Measurements from ENCODE around the gene CPB1. TPM values are rescaled to one million over a fixed set of nuclear protein-coding genes. Genes with fewer than 3 reads are reported as not detected.
"Not testable (repeated sequence)": the region's sequence is repeated elsewhere in the genome, so short reads cannot be mapped to it uniquely, and the experiment has no call there.

Gene CPB1
- total RNA-seq: not detected in 2 replicates

DNA sequence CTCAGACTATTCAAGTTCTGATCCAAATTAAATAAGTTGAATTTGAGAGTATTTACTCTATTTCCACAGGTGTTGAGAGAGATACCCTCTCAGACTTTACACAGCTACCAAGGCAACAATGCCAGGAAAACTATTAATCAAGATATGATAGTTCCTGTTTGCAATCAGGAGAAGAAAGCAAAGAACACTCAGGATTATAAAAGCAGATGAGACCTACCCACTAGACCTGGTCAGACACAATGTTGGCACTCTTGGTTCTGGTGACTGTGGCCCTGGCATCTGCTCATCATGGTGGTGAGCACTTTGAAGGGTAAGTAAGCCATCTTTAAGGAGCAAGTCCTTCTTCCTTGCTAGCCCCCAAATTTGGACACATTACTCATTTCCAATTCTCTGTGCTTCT lies at the start of gene CPB1:
CPB1 (plus strand) TSS at position 227 of the 400 bp plus-strand sequence; CDS start at position 240, 13 bp downstream.
- no peak for ATAC-seq (ENCODE audit: low read depth)
- H3K36me3 Mint-ChIP-seq (ENCODE audit: low read depth): no peaks in the 10 kb centered on the region
- ChIA-PET POLR2A (no interaction called here), CTCF (no interaction called here)
- H3K4me1 Mint-ChIP-seq: no peaks in the 10 kb centered on the region
- no peak for DNase-seq
- no peak within 1 kb of the TSS for H3K27ac Mint-ChIP-seq
- intact Hi-C loops (cut with micrococcal nuclease): no loop called here
- TF ChIP-seq, protein P1, sequence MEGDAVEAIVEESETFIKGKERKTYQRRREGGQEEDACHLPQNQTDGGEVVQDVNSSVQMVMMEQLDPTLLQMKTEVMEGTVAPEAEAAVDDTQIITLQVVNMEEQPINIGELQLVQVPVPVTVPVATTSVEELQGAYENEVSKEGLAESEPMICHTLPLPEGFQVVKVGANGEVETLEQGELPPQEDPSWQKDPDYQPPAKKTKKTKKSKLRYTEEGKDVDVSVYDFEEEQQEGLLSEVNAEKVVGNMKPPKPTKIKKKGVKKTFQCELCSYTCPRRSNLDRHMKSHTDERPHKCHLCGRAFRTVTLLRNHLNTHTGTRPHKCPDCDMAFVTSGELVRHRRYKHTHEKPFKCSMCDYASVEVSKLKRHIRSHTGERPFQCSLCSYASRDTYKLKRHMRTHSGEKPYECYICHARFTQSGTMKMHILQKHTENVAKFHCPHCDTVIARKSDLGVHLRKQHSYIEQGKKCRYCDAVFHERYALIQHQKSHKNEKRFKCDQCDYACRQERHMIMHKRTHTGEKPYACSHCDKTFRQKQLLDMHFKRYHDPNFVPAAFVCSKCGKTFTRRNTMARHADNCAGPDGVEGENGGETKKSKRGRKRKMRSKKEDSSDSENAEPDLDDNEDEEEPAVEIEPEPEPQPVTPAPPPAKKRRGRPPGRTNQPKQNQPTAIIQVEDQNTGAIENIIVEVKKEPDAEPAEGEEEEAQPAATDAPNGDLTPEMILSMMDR (IDR thresholded peaks at IDR 0.05): no peak
- peaks cover 2% of the 10 kb centered on the region for H3K27me3 Mint-ChIP-seq
- H3K4me3 Mint-ChIP-seq: no peak within 1 kb of the TSS
- H3K9me3 Mint-ChIP-seq: no peaks in the 10 kb centered on the region

DNA sequence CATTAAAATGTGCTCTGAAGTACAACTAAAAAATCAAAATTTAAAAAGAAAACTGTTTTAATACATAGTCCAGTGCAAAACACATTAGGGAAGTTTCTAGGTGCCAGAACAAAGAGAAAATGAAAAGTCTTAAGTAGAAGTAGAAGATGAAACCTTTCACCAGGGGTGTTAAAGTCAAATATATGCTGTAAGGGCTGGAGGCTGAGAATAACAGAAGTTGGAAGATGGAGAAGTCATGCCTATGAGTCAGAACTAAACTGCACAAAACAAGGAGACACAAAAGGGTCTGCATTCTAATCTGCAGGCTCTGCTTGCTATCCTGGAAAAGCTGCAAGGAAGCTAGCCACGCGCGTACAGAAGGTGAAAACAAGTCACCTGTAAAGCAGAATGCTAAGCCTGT lies 48.7 kb upstream of the CPB1 start:
- no peaks in the 10 kb centered on the region for H3K36me3 Mint-ChIP-seq (ENCODE audit: low read depth)
- intact Hi-C loops (cut with micrococcal nuclease): no loop called here
- DNase-seq (no peak), ATAC-seq (ENCODE audit: low read depth) (no peak)
- H3K27ac Mint-ChIP-seq: no peak overlapping the region
- H3K9me3 Mint-ChIP-seq: peaks cover 2% of the 10 kb centered on the region
- no peak overlapping the region for H3K4me3 Mint-ChIP-seq
- POLR2A ChIA-PET: no interaction called here
- TF ChIP-seq, protein P1 (IDR thresholded peaks at IDR 0.05): no peak
- H3K27me3 Mint-ChIP-seq: no peaks in the 10 kb centered on the region
- no peaks in the 10 kb centered on the region for H3K4me1 Mint-ChIP-seq
- CTCF ChIA-PET: no interaction called here

DNA sequence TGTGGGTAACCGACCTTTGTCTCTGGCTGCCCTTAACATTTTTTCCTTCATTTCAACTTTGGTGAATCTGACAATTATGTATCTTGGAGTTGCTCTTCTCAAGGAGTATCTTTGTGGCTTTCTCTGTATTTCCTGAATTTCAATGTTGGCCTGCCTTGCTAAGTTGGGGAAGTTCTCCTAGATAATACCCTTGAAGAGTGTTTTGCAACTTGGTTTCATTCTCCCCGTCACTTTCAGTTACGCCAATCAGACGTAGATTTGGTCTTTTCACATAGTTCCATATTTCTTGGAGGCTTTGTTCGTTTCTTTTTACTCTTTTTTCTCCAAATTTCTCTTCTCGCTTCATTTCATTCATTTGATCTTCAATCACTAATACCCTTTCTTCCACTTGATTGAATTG lies 42.6 kb upstream of the CPB1 start:
- H3K4me1 Mint-ChIP-seq; POLR2A ChIA-PET; H3K27me3 Mint-ChIP-seq; ATAC-seq (ENCODE audit: low read depth); H3K36me3 Mint-ChIP-seq (ENCODE audit: low read depth); intact Hi-C loops (cut with micrococcal nuclease); H3K4me3 Mint-ChIP-seq; H3K27ac Mint-ChIP-seq; H3K9me3 Mint-ChIP-seq; CTCF ChIA-PET; DNase-seq: not testable (repeated sequence)

DNA sequence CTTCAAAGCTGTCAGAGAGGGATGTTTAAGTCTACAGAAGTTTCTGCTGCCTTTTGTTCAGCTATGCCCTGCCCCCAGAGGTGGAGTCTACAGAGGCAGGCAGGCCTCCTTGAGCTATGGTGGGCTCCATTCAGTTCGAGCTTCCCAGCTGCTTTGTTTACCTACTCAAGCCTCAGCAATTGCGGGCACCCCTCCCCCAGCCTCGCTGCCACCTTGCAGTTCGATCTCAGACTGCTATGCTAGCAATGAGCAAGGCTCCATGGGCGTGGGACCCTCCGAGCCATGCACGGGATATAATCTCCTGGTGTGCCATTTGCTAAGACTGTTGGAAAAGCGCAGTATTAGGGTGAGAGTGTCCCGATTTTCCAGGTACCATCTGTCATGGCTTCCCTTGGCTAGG lies 41.5 kb upstream of the CPB1 start:
- intact Hi-C loops (cut with micrococcal nuclease); CTCF ChIA-PET; POLR2A ChIA-PET; H3K4me3 Mint-ChIP-seq; DNase-seq; H3K36me3 Mint-ChIP-seq (ENCODE audit: low read depth); H3K4me1 Mint-ChIP-seq; H3K27me3 Mint-ChIP-seq; ATAC-seq (ENCODE audit: low read depth); H3K9me3 Mint-ChIP-seq; H3K27ac Mint-ChIP-seq: not testable (repeated sequence)

DNA sequence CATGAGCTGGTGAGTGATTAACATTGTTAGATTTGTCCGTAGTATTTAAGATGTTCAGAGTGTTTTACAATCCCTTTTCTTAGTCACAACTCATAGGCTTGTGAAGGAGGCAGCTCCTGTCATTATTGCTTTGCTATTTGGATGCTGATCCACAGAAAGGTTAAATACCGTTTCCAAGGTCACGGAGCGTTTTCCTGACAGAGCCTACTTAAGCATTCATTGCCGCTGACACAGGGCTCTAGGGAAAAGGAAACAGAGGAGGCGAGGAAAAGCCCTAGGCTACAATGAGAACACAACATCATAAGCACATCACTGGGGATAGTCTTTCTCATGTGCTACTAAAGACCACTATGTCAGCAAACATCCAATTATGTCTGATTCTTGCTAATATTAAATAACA lies 38.5 kb upstream of the CPB1 start:
- H3K4me1 Mint-ChIP-seq: no peaks in the 10 kb centered on the region
- no peak for DNase-seq
- intact Hi-C loops (cut with micrococcal nuclease): no loop called here

DNA sequence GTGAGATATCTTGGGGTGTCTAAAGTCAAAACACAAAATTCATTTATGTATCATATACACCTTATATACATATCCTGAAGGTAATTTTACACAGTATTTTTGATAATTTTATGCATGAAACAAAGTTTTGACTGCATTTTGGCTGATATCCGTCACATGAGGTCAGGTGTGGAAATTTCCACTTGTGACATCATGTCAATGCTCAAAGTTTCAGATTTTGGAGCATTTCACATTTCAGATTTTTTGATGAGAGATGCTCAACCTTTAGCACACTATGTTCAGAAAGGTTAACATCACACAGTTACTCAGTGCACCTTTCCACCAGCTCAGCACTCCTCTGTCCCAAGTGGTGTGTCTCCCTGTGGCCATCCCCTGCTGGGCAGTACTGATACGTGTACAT lies 37.7 kb upstream of the CPB1 start:
- no peak overlapping the region for H3K4me3 Mint-ChIP-seq
- no peaks in the 10 kb centered on the region for H3K9me3 Mint-ChIP-seq
- peaks cover 1% of the 10 kb centered on the region for H3K27me3 Mint-ChIP-seq
- no peak for ATAC-seq (ENCODE audit: low read depth)
- no peaks in the 10 kb centered on the region for H3K36me3 Mint-ChIP-seq (ENCODE audit: low read depth)
- H3K4me1 Mint-ChIP-seq: no peaks in the 10 kb centered on the region
- intact Hi-C loops (cut with micrococcal nuclease): no loop called here
- DNase-seq: no peak
- H3K27ac Mint-ChIP-seq: no peak overlapping the region
- ChIA-PET CTCF (no interaction called here), POLR2A (no interaction called here)
- TF ChIP-seq, protein P1 (IDR thresholded peaks at IDR 0.05): no peak

More for the DNA sequence above, 38.5 kb upstream of the CPB1 start:
- no peak overlapping the region for H3K4me3 Mint-ChIP-seq
- no peak overlapping the region for H3K27ac Mint-ChIP-seq
- H3K9me3 Mint-ChIP-seq: no peaks in the 10 kb centered on the region
- ChIA-PET POLR2A (no interaction called here), CTCF (no interaction called here)
- no peaks in the 10 kb centered on the region for H3K36me3 Mint-ChIP-seq (ENCODE audit: low read depth)
- no peak for ATAC-seq (ENCODE audit: low read depth)
- TF ChIP-seq, protein P1 (IDR thresholded peaks at IDR 0.05): no peak
- peaks cover 1% of the 10 kb centered on the region for H3K27me3 Mint-ChIP-seq
